NCI-H526 (cell line): Measurements from ENCODE around the gene ITGB7.

Source experiments
- DNase-seq, 2 experiments: peaks; one replicate each; lab custom pipeline; 2025; lab: John Stamatoyannopoulos, UW

ITGB7 gene

DNA sequence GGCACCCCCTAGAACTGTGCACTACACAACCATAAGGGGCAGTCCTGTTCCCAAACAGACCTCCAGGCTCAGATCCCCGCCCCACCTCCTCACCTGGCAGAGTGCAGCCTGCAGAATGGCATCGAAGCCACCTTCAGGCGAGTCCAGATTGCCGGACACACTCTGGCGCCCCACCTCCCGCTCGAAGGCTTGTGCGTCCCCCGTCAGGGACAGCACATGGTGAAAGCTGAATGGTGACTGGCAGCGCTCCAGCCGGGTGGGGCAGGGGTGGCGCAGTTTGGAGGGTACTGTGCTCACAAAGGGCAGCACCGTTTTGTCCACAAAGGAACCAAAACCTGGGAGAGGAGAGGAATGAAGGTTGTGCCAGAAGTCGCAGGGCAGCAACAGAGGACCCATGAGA lies 10.6 kb downstream of the ITGB7 start:
- no peak for DNase-seq

DNA sequence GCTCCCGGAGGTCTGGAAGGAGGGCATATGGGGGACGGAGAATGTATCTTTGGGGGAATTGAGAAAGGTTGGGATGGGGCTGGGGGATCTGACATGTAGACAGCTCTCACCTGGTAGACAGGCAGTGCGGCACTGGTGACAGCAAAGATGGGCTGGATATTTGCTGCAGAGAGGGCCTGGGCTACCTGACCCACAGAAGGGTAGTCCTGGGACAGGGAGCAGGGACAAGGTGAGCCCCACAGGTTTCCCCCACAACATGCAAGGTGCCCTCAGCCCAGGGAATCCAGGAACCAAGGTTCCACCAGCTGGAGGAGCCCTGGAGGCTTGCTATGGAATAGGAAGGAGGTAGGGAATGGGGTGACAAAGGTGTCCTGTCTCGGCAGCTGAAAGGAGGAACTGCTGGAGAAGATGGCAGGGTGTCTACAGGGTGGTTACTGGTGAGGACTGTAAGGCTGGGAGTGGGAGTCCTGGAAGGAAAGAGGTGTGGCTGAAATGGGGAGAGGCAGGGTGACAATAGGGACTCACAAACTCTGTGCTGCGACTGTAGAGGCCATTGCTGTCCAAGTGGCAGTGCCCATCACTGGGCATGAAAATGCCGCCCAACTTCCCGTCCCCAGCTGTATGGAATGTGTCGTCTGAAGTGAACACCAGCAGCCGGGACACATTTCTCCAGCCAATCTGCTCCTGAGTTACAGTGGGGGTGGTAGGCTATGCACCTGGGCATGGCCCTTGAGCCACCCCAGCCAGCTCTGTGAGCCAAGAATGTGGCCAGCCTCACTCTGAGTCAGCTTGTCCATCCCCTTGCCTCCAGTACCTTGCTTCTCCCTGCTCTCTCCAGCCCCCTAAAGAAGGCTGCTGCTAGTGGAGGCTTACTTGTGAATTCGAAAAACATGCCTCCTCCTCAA lies 11.3 kb downstream of the ITGB7 start:
- DNase-seq, result no peak

DNA sequence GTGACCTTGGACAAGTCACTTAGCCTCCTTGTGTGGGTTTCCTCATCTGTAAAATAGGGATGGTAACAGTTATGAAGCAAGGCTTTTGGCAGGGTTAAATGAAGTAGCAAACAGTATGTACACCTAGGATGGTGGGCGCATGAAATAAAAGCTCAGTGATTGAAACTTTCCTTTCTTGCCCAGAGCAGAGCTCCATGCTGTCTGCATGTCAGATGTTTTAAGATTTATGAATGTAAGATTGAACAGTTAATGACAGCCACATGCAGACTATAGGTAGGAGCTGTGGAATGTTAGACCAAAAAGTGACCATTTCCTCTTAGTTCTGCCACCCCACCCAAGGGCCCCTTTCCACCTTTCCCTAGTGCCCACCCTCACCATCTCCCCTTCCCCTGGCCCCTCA lies 12.1 kb downstream of the ITGB7 start:
- no peak for DNase-seq

DNA sequence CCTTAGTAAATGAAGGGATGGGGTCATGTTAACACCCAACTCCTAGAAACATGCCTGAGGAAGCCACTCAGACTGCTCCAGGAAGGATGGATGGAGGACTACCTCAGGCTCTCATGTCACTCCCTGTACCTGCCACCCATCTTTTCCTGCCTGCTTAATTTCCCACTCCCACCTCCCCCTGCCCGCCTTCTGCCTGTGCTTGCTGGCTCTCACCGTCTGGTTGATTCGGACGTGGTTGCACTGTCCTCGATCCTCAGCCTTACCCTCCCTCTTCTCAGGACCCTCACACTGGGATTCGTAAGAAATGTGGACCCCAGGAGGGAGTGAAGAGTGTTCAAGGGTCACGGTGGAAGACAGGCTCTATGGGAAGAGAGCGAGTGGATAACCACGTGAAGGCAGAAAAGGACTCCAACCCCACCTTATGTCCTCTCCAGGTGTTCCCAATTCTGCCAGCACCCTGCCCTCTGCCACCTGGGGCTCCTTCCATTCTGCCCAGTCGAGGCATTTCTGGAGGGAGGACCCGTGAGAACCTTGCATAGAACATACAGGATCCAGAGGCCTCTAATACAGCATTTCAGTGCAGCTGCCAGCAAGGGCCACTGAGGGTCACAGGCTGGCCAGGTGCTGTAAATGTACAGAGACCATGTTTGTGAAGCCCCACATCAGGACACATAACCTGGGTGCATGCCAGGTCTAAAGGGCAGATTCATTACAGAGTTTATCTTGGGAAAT lies 12.9 kb downstream of the ITGB7 start:
- DNase-seq, result no peak

DNA sequence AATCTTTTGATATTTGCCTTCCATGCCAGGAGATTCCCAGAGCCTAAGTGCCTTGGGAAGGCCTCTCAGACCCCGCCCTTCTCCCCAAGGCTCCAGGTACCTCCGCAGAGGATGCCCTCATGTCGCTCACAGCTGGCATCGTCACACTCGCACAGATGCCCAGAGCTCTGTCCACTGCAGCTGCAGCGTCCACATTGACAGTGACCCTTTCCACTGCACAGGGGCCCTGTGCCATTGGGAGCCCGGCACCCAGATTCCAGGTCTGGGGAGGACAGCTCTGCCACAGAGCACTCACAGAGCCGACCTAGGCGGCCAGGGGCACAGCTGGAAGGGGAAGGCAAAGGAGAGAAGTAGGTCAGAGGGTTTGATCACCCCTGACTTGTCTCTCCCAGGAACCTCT lies 14.0 kb downstream of the ITGB7 start:
- no peak for DNase-seq

DNA sequence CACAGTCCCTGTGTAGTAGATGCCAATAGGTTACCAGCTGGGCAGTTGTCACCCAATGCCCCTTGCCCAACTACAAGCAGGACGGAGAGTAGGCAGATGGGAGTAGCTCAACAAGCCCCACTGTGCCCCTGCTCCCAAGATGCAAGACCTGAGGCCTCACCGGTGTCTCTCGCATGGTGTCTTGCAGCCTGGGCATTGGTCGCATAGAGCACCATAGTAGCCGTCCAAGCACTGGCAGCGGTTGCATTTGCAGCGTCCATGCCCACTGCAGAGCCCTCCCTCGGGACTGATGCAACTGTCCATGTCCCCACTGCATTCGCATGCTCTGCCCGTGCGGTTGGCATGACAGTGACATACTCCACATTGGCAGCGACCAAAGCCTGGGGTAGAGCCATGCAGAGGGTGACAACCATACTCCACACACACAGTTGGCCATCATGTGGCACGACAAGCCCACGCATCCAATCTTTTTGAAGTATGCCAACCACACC lies 14.5 kb downstream of the ITGB7 start:
- no peak for DNase-seq

DNA sequence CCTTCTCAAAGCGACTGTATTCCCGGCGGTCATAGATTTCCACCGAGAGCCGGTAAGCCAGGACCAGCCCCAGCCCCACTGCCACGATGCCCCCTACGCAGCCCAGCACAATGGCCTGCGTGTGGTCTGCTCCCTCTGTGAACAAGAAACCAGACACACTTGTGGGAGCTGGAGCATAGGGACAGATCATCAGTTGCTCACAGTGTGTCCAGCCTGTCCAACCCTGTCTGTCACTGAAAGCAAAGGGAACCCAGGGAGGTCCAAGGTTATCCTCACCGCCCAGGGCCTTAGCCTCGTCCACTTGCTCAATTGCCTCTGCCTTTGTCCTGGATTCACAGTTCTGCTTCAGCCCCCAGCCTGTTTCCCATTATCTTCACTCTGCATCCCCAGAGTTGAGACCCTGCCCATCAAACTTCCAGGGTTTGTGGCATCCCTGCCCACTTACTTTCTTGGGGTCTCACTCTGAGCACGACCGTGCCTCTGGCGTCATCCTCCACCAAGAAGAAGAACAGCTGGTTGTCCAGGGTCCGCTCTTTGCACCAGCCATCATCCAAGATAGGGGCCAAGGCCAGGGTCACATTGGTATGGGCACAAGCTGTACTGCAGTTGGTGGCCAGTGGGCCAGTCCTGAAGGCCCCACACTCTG lies 15.0 kb downstream of the ITGB7 start:
- no peak for DNase-seq

DNA sequence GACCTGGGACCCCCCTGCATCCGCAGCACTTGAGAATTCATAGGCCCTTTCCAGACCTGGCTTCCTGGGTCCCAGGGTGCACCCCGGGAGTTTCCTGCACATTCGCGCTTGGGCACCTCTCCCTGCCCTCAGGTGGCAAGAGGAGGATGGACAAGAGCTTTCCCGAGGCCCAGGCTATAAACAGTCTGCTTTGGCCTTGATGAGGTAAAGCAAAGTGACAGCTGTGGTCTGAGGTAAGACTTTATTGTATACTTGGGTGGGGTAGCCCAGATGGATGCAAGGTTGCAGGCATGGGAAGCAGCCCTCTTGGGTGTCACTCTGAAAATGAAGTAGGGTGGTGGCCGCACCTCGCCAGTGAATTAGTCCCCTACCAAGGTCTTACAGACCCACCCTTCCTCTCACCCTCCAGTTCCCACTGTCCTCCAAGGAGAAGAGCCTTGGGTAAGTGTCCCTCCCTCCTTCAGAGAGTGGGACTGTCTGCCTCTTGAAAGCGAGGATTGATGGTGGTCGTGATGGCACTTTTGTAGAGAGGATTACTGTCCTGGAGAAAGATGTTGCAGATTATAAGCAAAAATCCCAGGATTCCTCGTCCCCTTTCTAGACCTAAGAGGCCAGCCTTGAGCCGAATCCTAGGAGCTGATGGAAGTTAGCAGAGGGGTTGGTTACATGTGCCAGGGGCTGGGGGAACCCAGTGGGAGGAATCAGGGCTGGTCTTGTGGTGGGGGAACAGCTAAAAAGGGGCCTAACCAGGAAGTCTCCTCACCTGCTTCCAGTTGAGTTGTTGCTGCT lies 15.8 kb downstream of the ITGB7 start:
- no peak for DNase-seq

DNA sequence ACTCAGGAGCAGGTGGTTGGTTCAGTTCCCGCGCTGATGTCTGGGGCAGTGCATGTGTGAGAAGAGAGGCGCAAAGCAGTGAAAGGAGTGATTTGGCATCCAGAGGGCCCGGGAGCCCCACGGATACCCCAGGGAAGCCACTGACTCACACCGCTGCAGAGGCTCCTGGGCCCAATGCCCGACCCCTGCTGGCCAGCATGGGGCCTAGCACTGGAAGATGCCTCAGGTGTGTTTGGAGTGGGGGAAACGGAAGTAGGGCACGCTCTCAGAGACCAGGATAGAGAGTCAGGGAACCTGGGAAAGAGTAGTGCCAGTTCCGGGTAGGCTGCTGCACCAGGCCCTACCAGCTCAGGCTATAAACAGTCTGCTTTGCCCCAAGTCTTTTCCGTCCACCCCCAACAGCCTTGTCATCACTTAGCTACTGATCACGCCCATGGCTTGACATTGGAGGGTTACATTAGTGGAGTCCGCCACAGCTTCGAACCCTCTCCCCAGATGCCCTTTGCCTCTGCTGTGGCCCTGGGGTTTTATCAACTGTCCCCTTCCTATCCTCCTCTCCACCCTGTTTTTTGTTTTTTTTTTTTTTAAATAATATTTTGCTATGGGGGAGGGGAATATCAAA lies 16.8 kb downstream of the ITGB7 start:
- peak in 1 of 2 experiments; percentile 73 for DNase-seq

DNA sequence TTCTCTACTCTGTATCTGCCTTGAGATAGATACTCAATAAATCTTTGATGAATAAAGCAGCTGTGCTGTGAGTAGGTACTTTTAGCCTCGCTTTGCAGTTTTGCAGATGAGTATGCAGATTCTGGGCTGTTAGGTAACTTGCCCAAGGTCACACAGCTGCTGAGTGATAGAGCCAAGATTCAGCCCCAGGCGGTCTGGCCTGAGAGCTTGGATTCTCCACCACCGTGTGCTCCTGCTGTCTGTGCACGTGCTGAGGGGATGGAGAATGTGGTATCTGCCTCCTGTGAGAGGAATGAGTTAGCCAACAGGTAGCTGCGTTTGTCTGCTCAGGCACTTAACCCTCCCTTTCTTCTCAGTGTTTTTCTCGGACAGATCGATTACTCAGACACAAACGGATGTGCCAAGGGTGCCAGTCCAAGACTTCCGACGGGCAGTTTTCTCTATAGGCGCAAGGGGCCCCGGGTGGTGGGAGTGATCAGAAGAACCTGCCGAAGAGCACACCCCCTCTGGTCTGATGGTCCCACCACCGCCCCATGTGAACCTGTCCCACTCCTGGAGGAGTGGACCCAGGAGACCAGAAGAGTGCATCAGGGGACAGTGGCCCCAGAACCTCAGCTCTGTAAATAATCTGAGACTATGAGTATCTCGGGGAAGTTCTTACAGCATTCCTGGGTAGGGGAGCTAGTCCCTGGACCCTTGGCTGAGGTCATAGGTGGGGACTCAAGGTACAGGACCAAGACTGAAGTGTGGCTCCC lies 19.7 kb downstream of the ITGB7 start:
- DNase-seq, result no peak

DNA sequence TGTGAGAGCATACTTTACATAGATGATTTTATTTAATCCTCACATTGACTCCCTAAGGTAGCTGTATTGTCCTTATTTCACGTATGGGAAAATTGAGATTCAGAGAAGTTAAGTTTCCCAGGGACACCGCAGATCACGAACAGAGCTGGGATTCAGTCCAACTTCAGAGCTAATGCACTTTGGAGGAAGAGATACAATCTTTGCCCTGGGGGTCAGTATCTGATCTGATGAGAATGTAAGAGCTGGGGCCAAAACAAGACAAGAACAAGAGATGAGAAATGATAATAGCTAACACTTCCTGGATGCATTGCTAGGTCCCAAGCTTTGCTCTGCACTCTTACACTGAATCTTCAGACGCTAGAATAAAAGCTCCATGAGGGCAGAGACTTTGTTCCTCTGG lies 20.3 kb downstream of the ITGB7 start:
- no peak for DNase-seq

DNA sequence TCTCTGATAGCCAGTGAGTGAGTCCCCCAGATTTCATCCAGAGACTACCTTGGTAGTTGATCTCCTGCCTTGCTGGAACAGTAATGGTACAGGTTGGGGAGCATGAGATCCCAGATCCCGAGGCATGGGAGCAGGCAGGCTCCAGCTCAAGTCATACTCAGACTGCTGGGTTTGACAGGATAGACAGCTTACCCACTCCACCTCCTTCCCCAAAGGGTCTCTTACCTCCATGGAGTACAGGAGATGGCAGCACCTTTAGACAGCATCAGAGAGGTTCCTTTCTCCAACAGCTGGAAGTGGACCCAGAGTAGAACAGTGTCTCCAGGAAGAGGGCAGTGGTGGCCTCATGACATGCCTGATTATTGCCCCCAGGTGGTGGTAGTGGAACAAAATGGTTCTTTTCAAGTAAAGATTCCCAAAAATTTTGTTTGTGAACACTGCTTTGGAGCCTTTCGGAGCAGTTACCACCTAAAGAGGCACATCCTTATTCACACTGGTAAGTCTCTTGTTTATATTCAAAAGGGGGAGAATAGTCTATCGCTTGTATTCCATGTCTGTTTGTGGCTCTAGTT lies 21.4 kb downstream of the ITGB7 start:
- no peak for DNase-seq

DNA sequence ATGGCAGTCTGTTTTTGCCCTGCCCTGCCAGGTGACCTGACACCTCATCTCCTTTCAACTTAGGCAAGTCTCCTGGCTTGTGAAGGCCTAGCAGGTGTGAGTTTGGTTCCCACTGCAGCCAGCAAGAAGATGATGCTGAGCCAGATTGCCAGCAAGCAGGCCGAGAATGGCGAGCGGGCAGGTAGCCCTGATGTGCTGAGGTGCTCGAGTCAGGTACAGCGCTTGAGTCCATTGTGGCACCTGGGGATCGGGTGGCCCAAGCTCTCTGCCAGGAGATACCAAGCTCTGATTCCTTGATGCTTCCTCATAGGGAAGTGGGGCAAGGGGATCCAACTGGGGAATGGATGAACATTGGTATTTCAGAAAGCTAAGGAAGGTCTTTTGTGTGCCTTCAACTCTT lies 22.2 kb downstream of the ITGB7 start:
- no peak for DNase-seq

DNA sequence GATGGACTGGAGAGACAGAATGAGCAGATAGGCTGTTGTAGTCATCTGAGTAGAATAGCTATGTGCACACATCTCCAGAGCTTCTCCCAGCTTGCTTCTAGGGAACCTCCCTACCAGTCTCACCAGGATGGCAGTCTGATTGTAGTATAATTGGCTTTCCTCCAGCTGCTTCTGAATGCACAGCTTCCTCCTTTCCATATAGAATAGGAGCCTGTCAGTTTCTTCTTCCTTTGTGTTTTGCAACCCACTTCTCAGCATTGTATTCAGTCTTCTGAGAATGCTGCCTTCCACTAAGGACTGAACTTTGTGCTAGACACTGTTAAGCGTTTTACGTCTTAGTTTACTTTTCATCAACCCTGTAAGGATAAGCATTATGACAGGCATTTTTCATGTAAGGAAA lies 24.1 kb downstream of the ITGB7 start:
- DNase-seq, result no peak

DNA sequence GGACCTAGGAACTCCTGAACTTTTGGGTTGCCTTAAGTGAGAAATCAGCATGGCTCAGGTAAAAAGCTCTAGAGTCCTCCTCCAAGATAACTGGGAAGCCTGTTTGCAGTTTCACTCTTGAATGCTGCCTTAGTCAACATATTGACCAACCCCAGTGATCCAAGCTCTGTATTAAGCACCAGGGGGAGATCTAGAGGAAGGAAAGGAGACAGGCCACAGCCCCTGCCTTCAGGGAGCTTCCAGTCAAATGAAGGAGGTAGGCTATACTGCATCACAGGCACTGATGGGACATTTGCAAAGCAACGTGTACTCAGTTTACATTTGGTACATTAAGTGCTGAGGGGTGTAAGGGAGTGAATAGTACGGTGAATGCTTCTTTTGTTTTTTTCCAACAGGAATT lies 25.1 kb downstream of the ITGB7 start:
- no peak for DNase-seq

DNA sequence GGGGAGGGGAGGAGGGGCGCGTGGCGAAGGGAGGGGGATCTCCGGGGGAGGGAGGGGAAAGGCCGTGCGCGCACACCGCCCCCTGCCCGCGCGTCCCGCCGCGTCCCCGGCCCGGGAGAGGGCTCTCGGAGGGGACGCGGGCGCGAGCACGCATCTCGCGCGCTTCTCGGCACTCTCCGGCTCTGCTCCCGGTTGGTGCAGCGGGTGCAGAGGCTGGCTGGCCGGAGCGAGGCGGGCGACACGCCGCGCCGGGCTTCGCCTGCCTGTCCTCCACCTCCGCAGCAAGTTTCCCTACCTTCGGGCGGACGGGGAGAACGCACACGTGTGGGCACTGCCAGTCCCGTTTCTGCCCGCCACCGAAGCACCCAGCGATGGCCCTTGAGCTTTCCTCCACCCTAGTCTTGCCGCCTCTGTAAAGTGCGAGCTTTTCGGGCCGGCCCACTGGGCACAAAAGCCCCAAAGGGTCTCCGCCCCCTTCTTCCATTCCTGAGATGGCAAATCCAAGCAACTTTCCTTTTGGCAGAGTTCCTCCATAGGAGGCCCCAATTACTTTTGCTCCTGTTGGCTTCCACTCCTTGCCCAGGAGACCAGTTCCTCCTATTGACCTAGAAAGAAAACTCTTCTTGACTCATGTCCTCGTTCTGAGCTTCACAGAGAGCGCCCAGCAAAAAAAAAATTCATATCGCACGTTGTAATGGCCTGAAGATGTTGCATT lies 26.0 kb downstream of the ITGB7 start:
- DNase-seq, result peak; percentile 83 to 95

DNA sequence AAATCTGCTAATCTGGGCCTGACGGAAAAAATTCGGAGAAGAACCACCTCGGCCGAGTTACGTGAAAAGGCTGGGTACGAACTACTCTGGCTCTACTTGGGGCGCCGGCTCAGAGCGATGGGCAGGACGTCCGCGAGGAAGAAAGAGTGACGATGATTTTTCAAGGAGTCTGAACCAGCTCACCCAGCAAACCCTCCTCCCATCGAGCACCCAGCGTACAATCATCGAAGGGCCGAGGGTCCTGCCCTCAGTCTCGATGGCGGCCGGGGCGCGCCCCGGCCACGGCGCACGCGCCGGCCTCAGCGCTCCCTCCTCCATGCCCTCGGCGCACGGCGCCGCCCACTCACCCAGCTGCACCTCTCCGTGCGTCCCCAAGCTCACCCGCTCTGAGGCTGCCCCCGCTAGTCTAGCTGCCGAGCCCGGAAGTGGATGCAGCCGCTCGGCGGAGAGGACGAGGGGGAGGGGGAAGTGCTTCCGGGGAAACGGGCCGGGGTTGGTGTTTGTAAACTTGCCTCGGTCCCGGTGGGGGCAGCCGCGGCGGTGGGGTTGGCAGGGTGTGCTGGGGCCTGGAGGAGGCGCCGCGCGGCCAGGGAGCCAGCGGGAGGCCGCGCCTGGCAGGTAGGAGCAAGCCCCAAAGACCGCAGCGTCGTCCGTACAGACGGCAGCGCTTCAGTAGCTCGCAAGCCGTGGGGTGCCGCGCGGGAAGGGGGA lies 26.7 kb downstream of the ITGB7 start, which contains the start of the genes CSAD and ZNF740:
TSS of gene CSAD (minus strand) at position 706 of the 711 bp plus-strand sequence. CDS start 7,455 bp downstream, outside the sequence.
TSS of gene ZNF740 (plus strand) at position 503 of the 711 bp plus-strand sequence. CDS start 1,262 bp downstream, outside the sequence.
- DNase-seq, result peak; percentile 95 to 99

DNA sequence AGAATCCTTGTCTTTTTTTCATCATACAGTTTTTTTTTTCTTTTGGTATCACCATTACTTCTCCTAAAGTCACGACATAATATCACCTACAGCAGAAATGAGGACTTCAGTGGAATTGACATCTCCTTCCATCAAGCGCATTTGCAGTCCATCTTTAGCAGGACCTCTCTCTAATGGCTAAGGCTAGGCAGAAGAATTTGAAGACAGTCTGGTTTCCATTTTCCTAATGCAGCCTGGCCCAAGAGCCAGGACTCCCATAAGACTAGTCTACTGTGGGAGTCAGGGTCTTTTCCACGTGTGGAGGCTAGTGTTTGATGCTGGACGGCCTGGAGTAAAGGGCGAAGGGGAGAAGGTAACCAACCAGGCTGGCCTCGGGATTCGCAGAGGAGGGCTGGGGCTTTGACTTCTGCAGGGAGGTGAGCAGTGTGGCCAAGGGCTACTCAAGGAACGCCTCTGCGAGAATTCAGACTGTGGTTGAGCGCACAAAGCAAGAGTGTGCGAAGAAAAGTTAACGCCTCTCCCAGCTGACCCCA lies 27.3 kb downstream of the ITGB7 start:
- DNase-seq, result peak in 1 of 2 experiments; percentile 54
